ENCODE results near the gene ATP8A2. TPM values are rescaled to one million over a fixed set of nuclear protein-coding genes. Genes with fewer than 3 reads are reported as not detected.

ATP8A2 gene
- total and polyA plus RNA-seq, 2 of the 8 experiments (the other 6 are each of a cell fraction or from before 2014, with no cell fraction given) = 2.4 to 8.3 TPM

DNA sequence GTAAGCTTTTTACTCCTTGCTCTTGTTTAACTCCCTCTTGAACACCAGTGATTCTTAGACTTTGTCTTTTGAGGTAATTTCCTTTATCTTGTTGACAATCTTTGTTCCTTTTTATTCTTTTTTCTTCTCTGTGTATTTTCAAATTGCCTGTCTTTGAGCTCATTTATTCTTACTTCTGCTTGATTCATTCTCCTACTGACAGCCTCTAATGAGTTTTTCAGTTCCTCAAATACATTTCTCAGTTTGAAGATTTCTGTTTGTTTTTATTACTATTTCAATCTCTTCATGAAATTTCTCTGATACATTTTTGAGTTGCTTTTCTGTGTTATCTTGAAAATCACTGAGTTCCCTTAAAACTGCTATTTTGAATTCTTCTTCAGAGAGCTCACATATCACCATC is 154.1 kb downstream of the ATP8A2 start (continued):
- no peak for TF ChIP-seq SRF (IDR thresholded peaks at IDR 0.05; ENCODE audit: low read depth, low read length)
- no peak for TF ChIP-seq TAF7 (optimal IDR thresholded peaks at IDR 0.05; ENCODE audit: borderline replicate concordance, low read depth, low read length)
- no peak for TF ChIP-seq CHD7 (IDR thresholded peaks at IDR 0.05; ENCODE audit: insufficient replicate concordance, low read length)

Measured in H1 (cell line).